NCI-H1694 treated with DMSO at 0.1 percent for 48 hours (cell line): Measurements from ENCODE around the gene CNIH2.

Experiments used
- DNase-seq: peaks from one replicate; lab custom pipeline; 2025; lab: John Stamatoyannopoulos, UW

Gene CNIH2

GRCh38 chr11:66331542-66332370, 53.8 kb downstream of the CNIH2 start:
- DNase-seq, result no peak

GRCh38 chr11:66332371-66333219, 54.6 kb downstream of the CNIH2 start:
- no peak for DNase-seq

- DNase-seq, result no peak
Observed at GRCh38 chr11:66333220-66333877, 55.4 kb downstream of the CNIH2 start.
